Lung microvascular endothelial cell (primary cell): Measurements from ENCODE around the gene CYP11A1. TPM values are rescaled to one million over a fixed set of nuclear protein-coding genes. Genes with fewer than 3 reads are reported as not detected.

Experiments used
- DNase-seq, 2 donors: peaks; one replicate each; pipeline versions ENCODE4 v3.0.0 to v3.0.0-alpha.2; 2010; ENCODE audit warnings: low read depth in 2 of 2
- total RNA-seq: library from RNA; depleted of rRNA; stranded (reverse); fragments of >200 nt; gene quantifications from 2 replicates; pipeline ENCODE4 v1.2.1, GENCODE V29; 2014

The CYP11A1 gene
- total RNA-seq, 1 donor from 2014 or later: not detected

- peak; percentile 65 to 79 for DNase-seq
These were observed 44.8 kb downstream of the CYP11A1 start for GRCh38 chr15:74322558-74323180.

DNA sequence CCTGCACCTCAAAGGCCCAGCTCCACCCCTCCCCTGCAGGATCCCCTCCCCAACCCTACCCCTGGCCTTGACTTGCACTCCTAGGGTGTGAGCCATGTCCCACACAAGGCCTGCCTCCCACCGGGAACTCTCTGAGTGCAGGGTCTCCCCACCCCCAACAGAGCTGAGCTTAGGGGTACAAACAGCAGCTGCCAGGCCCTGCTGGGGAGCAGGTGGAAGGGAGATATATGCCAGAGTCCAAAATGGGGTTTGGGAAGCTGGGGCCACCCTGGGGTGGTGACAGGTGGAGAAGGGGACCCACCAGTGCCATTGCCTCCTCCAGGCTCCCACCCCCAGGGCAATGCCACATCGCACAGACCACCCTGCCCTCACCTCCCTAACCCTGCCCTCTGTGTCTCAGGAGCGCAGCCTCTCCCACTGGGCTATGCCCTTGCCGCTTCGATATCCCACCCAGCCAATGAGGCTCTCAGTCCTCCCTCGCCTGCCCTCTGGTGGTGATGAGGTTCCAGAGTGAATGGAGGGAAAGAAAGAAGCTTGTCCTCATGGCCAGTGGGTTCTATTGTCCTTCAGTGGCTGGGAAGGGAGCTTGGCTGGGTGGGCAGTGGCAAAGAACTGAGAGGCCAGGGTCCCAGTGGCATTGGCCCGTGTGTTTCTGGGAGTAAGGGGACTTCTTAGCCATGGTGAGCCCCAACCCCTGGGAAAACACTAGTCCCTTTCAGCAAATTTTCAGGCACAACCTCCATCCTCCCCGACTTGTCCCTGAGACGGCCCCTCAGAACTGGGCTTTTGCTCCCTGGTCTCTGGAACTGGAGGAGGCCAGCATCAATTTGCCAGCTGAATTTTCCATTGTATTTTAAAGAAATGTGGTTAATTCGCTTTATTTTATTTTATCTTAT lies 46.8 kb downstream of the CYP11A1 start:
- DNase-seq: peak; percentile 39 to 60

DNA sequence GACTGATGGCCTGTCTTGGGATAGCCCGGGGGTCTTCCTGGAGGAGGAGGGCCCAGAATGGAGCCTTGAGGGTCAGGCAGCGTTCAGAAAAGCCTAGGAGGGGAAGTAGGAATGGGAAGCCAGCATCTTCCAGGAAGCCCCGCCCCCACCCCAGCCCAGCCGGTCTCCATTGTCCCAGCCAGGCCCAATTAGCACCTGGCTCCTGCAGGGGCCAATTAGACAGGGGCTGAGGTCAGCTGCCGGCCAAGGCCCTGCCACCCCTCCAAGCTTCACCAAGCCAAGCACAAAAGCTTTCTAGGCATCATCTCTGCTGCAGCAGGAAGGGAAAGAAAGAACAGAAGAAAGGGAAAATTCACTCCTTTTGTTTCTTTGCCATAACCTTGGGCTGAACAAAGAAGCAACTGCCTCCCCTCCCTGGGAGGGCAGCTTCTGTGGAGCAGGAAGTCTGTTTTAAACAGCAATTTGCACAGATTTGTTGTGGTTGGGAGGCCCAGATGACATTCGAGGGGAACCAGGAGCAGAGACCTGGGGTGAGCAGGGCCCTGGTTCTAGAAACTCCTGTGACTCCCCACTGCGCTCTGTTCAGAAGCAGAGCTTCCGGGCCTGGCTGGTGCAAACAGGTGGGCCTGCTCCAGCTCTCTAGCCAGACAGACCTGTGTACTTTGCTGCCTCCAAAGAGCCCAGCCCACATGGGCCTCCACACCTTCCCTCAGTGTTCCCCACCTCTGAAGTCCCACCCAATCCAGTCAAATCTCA lies 47.7 kb downstream of the CYP11A1 start:
- no peak for DNase-seq

DNA sequence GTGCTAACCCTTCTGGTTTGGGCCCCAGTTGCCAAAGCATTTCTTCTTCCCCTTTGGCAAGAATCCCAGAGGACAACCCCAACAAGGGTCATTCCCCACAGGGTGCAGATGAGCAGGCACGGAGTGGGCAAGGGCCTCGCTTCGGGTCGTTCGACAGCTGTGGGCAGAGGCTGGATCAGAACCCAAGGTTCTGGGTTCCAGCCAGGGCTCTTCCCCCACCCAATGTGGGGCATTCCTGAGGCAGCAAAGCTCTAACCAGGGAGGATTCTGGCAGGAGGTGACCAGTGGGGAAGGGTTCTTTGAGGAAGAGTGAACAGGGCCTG lies 48.3 kb downstream of the CYP11A1 start:
- no peak for DNase-seq

- DNase-seq: no peak
These were observed 48.9 kb downstream of the CYP11A1 start for GRCh38 chr15:74318376-74319137.

DNA sequence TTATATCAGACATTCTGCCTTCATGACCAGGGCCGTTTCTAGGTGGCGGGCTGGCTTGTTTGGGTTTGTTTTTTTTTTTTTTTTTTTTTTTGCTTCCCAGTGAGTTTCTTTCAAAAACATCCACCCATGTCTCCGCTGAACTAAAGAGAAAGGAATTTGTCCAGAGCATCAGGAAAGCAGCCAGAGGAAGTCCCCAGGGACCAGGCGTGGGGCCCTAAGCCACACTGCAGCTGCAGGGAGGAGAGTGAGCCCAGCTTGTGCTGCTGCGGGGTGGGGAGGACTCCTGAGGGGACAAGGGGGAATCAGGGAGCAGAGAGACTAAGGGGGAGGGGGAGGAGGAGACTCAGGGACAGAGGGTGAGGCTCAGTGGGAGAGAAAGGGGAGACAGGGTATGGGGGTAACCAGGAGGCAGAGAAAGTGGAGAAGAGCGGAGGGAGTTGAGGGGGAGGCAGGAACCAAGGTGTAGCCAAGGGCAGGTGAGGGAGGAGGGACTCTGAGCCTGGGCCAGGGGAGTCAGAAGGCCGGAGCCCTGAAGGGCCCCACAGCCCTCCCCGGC lies 49.5 kb downstream of the CYP11A1 start:
- peak; percentile 43 to 69 for DNase-seq

GRCh38 chr15:74316141-74316540 lies 51.3 kb downstream of the CYP11A1 start:
- DNase-seq: no peak

- DNase-seq: peak; percentile 24 to 30
These were observed 51.8 kb downstream of the CYP11A1 start for GRCh38 chr15:74315626-74316025.

GRCh38 chr15:74314795-74315438 lies 52.5 kb downstream of the CYP11A1 start:
- no peak for DNase-seq

DNA sequence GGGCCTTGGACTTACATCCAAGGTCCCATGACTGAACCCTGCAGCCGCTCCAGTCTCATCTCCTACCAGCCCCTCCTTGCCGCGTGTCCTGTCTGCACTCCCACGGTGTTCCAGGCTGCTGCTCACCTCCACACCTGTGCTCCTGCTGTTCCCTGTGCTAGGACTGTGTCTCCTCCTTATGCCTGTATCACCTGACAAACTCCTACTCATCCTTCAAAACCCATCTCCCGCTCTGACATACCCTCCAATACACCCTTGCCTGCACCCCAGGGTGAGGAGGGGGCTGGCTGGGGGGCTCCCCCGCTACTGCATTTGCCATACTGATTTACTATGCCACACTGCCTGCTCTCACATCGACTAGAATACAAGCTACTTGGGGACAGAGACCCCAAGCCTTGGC lies 53.6 kb downstream of the CYP11A1 start:
- no peak for DNase-seq

GRCh38 chr15:74312445-74313007 lies 54.9 kb downstream of the CYP11A1 start:
- DNase-seq: no peak

DNA sequence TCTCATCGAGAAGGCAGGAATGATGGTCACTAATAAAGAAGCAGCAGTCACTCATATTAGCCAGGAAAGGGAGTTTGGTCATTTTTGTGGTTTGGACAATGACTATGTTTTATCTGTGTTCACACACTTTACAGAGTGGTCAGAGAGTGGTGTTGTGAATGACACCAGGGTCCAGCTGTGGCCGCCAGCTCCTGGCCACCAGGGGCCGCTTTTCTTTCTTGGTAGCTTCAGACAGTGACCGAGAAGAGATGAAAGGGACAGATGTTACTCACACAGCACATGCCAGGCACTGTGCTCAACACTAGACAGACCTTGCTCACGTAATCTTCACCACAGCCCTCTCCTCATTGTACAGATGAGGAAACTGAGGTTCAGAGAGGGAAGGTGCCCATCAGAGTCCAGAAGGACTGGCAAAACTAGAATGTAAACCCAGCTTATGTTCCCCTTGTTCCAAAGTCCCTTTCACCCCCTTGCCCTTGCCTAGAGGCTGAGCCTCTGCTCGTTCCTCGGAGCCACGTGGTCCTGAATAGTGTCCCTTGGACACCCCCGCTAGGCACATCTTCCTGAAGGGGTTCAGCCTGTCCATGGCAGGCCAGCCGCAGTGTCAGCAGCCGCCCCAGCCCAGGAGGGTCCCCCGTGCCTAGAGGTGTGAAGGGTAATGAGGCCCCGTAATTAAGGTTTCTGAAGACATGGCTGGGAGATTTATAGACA lies 55.6 kb downstream of the CYP11A1 start:
- DNase-seq: peak; percentile 41 to 51

DNA sequence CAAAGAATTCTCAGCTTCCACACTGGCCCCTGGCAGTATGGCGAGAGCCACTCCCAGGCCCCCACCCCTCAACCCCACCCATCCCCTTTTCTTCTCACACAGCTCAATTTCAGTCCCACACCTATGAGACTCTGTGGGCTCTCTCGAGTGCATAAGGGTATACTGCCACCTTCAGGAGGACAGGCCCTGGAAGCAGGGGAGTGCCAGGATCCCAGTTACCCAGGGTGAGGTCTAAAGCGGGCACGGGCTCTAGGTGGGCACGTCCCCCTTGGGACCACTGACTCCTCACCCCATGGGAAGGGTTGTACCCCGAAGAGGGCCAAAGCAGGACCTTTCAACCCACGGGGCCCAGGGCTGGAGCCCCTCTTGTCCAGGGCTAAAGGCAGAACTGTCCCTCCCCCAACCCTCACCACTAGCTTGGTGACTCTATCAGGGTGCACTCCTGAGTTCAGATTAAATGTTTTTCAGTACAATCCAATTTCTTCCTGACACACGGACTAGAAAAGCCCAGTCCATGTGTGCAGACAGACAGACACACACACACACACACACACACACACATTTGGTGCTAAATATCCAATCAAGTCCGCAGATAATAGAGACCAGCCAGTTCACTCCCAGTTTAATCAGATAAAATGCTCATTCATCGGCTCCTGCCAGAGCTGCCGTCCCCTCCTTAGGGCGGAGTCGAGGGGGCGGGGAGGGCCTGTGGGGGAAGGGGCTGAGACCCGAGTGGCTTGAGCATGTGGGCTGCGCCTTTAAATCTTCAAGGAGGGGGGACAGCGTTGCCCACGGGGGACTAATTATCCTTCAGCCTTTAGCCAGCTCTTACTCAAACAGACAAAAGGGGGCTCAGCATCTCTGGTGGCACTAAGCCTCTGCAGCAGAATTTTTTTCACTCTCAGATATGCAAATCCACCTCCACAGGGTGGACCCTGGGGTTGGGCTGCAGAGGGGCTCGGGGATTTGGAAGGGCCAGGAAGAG lies 59.3 kb downstream of the CYP11A1 start:
- DNase-seq: peak; percentile 66 to 79

- no peak for DNase-seq
These were observed 60.6 kb downstream of the CYP11A1 start for GRCh38 chr15:74306781-74307217.

DNA sequence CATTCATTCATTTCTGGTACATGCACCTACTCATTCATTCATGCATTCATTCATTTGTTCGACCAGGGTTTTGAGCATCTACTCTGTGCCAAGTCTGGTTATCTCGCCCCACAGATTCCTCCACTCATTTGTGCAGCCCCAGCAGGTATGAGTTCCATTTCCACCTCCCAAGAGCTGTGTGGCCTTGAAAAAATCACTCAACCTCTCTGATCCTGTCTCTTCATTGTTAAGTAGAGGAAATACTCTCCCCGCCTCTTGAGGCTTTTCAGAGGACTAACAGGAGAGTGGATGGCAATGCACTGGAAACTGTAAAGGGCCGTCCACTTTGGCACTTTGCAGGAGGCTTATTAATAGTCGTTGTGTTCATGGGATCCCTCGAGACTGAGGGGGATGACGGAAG lies 61.8 kb downstream of the CYP11A1 start:
- no peak for DNase-seq

GRCh38 chr15:74304431-74304830 lies 63.0 kb downstream of the CYP11A1 start:
- no peak for DNase-seq

DNA sequence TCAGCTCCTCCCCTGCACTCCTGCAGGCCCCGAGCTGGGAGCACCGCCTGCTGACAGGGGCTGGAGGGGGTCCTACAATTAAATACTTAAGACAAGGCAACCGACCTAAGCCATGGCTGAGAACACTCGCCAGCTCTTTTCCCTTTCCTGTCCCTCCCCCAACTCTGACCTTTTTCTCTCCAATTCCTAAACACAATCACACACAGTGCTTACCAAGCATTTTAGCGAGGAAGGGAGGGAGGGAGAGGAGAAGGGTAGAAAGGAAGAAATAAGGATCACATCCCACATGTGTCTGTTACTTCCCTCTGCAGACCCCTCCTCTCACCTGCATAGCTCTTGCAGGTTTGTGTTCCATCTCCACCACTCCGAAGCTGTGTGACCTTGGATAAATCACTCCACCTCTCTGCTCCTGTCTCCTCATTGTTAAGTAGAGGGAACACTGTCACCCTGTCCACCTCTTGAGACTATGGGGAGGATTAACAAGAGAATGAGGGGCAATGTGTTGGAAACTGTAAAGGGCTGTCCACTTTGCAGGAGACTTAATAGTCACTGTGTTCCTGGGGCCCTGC lies 63.6 kb downstream of the CYP11A1 start:
- DNase-seq: no peak

- DNase-seq: peak; percentile 32 to 62
These were observed 64.6 kb downstream of the CYP11A1 start for GRCh38 chr15:74302821-74303359.
